ENCODE results near the gene MAGI2. TPM values are rescaled to one million over a fixed set of nuclear protein-coding genes. Genes with fewer than 3 reads are reported as not detected.
"Not testable (repeated sequence)": the region's sequence is repeated elsewhere in the genome, so short reads cannot be mapped to it uniquely, and the experiment has no call there.

The MAGI2 gene
- polyA plus RNA-seq, 1 donor, result 37.2 TPM

DNA sequence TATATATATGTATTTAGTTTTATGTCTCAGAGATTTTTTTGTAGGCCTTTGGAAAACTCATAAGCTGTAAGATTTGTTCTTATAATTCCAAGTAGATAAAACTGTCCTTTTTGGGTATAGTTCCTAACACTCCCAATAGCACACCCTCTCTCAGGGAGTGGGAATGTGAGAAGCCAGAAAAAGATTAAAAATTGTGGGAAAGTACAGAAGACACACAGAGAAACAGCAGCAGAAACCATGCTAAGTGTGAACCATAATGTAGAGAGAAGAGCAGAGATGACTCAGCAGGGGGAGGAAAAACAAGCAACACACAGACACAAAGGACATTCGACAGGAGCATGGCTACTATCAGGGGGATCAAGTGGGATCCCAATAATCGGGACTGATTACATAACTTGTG, 401.6 kb downstream of the MAGI2 start:
- DNase-seq, result no peak

DNA sequence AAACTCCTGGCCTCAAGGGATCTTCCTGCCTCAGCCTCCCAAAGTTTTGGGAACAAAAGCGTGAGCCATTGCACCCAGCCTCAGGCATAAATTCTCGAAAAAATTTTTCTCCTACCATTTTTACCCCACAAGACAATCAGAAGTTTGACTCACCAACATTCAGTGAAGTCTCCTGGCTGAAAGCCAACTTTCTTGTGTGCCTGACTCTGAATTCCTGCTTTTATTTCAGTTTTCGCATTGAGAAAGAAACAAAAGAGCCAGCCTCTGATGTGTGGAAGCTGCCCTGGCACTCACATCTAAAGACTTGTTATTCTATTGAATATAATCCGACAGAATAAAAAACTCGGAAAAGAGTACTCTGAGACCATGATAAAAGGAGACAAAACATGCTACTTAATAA, 402.9 kb downstream of the MAGI2 start:
- no peak for DNase-seq

GRCh38 chr7:79046061-79046460, 407.4 kb downstream of the MAGI2 start:
- no peak for DNase-seq

DNA sequence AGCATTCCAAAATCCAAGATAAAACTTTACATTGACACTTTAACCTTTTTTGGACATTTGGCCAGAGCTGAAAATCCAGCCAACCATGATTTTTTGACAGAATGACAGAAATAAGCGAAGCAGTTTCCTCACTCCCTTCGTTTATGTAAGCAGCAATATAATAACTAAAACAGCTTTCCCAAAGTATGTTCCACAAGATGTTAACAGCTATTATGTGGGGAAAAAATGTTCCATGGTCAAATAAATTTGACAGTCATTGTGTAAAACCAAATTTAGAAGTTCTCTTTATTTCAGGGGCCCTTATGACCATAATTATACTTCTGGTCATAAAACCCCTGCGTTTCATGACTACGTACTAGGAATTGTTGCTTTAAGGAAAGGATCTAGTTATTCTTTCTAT, 416.5 kb downstream of the MAGI2 start:
- DNase-seq, result no peak

DNA sequence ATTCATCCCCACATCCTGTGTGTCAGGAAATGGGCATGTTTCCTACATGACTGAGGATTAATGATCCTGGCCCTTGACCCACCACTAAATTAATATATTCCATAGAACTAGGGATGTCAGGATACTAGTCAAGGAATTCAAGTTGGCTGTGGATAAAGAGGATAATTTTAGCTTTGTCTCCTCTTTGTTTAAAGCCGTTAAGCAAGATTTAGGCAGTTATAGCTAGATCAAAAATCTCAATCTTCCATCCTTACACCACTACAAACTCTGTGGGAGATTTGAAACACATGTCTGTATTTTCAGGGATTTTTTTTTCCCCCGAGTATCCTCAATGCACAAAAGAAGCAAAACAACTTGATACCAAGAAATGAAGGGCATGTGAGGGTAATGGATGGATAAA, 417.1 kb downstream of the MAGI2 start:
- no peak for DNase-seq

DNA sequence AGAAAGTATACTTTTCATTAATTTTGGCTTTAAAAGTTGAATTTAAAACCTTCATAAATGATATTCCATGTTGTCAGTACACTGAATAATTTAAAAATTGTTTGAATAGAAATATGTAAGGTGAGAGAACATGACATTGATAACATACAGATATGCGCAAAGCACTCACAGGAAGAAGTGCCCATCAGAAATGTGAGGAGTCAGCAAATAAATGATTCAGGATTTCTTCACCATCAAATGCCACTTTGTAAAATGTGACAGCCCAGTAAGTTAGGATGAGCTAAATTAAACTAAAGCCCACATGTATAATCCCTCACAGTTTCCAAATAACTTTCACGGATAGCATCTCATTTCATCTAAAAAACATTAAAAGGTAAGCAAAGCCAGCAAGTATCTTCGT, 417.6 kb downstream of the MAGI2 start:
- DNase-seq, result no peak

- DNase-seq, result no peak
These were observed 418.7 kb downstream of the MAGI2 start for GRCh38 chr7:79034730-79035129.

- not testable (repeated sequence) for DNase-seq
These were observed 433.8 kb downstream of the MAGI2 start for GRCh38 chr7:79019711-79020110.

GRCh38 chr7:79011921-79012320, 441.5 kb downstream of the MAGI2 start:
- no peak for DNase-seq

- no peak for DNase-seq
These were observed 443.8 kb downstream of the MAGI2 start for GRCh38 chr7:79009647-79010046.

DNA sequence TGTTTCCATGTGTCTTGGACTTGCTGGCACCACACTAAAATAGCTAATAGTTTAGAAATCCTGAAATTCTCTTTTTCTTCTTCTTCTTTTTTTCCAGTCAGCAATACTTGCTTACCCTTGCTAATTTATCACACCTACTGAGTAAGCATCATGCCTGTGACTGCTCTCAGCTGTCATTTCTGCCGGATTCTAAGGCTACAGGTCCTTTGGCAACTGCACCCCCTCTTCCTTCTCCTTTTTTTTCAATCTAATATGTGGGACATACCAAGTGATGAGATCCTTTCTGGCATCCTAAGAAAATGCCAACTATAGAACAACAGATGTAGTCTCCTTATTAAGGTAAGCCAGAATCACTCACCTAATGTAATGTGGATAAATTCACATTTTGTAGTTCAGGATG, 444.7 kb downstream of the MAGI2 start:
- DNase-seq, result no peak

DNA sequence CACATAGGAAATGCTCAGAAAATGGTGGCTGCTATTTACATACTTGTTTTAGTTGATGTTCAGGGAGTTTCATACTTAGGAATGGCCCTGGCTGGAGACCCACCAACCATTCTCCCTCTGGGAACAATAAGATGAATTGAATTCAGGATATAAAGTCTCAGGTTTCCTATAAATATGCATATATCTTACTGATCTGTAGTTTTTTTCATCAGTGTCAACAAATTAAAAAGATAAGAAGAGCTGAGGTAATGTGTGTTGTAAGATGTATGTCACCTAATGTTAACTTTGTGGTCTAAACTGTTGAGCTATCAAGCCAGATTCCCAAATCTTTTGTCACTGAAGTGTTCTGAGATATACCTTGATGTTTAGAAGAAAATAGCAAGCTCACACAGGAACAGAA, 457.5 kb downstream of the MAGI2 start:
- no peak for DNase-seq

GRCh38 chr7:78993341-78993740, 460.1 kb downstream of the MAGI2 start:
- no peak for DNase-seq

GRCh38 chr7:78985509-78985908, 468.0 kb downstream of the MAGI2 start:
- DNase-seq, result no peak

GRCh38 chr7:78983483-78983882, 470.0 kb downstream of the MAGI2 start:
- DNase-seq, result no peak

DNA sequence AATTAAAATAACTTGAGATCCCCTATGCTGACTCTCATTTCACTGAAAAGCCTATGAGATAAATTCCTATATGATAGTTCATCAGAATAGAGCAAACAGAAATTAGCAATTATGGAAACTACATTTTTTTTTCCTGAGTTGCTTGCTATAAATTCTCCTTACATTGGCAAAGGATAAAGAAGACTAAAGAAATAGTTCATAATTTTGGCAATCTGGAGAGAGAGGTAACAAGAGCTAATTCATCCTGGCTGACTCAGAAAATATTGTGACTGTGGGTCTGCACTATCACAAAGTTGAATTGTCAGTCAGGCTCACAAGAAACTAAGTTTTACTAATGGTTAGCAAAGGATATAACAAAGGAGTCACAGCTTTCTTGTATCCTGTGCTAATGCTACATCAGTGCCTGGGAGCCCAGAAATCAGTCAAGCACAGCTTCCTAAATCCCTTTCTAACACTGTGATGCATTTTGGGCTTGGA, 483.0 kb downstream of the MAGI2 start:
- DNase-seq, result no peak

GRCh38 chr7:78968951-78969350, 484.5 kb downstream of the MAGI2 start:
- no peak for DNase-seq

DNA sequence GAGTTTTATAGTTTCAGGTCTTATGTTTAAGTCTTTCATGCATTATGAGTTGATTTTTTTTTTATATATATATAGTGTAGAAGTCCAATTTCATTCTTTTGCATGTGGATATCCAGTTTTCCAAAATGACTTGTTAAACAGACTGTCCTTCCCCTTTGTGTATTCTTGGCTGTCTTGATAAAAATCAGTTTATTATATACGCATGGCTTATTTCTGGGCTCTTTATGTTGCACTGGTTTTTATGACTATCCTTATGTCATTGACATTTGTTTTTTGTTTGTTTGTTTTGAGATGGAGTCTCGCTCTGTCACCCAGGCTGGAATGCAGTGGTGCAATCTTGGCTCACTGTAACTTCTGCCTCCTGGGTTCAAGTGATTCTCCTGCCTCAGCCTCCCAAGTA, 485.9 kb downstream of the MAGI2 start:
- not testable (repeated sequence) for DNase-seq

- DNase-seq, result no peak
These were observed 486.4 kb downstream of the MAGI2 start for GRCh38 chr7:78967046-78967445.

GRCh38 chr7:78959477-78959876, 494.0 kb downstream of the MAGI2 start:
- DNase-seq, result no peak

DNA sequence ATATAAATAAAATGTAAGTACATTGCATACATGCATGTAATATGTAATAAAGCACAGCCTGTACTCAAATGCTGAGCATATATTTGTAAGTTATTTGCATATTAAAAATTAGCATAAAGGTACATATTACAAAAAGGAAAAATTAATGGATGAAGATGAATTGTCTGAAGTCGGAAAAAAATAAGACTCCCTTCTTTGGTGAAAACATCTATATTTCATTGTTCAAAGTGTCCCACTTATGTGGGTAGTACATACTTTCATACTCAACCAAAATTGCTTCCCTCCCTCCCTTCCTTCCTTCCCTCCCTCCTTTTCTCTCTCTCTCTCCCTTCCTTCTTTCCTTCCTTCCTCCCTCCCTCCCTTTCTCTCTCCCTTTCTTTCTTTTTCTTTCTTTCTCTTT, 498.1 kb downstream of the MAGI2 start:
- no peak for DNase-seq

DNA sequence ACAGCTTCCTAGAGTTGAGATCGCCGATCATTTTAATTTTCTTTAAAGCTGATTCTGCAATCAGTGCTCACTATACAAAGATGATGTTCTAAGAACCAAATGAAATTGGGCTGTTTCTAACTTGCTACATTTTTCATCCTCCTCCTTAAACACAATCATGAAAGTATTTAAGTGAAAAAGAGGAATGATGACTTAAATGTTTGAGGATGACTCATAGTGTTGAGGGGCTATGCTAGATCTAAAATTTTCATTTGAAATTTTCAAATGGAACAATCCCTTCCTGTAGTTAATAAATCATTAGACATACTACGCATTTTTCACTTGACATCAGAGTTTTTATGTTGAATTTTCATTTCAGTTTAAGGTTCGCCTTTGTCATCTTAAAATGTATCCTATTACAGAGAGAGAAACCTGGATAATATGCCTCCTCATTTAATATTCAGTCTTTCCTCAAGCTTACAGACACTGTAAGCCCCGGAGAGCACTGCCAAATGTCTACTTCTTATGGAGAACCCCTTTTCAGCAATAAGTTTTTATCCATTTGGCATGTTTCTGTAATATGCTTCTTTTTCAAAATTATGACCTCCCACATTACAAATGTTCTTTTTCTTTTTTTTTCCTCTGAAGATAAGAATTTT, 499.6 kb downstream of the MAGI2 start:
- no peak for DNase-seq

- DNase-seq, result no peak
These were observed 500.4 kb downstream of the MAGI2 start for GRCh38 chr7:78953090-78953489.

DNA sequence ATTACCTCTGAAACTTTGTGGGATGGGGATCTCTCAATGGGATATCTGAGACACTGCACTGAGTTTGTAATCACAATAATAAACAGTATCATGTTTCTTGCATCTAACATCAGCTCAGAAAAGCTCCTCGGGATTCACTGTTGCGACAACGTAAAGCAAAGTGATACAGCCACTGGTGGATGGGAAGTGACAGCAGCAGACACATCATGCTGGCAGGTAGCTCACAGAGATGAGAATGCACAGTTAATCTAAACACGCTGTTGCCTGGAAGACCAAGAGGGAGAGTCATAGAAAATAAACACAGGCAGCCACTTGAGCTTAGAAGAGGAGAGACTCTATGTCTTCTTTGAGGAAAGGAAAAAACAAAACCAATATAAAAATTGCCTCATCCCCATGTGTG, 513.8 kb downstream of the MAGI2 start:
- DNase-seq, result no peak

GRCh38 chr7:78924581-78924980, 528.9 kb downstream of the MAGI2 start:
- no peak for DNase-seq

Measured in left kidney (tissue), 2 donors.